ENCODE data around the gene PEAK1.

- TF ChIP-seq POLR2A (IDR thresholded peaks at IDR 0.05) (no peak), POLR2AphosphoS5 (IDR thresholded peaks at IDR 0.05) (no peak)
- TF ChIP-seq, protein P1, sequence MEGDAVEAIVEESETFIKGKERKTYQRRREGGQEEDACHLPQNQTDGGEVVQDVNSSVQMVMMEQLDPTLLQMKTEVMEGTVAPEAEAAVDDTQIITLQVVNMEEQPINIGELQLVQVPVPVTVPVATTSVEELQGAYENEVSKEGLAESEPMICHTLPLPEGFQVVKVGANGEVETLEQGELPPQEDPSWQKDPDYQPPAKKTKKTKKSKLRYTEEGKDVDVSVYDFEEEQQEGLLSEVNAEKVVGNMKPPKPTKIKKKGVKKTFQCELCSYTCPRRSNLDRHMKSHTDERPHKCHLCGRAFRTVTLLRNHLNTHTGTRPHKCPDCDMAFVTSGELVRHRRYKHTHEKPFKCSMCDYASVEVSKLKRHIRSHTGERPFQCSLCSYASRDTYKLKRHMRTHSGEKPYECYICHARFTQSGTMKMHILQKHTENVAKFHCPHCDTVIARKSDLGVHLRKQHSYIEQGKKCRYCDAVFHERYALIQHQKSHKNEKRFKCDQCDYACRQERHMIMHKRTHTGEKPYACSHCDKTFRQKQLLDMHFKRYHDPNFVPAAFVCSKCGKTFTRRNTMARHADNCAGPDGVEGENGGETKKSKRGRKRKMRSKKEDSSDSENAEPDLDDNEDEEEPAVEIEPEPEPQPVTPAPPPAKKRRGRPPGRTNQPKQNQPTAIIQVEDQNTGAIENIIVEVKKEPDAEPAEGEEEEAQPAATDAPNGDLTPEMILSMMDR (IDR thresholded peaks at IDR 0.05) = no peak
Measured at GRCh38 chr15:77247116-77247515, 172.8 kb downstream of the PEAK1 start.
